OCI-LY1 (cell line): ENCODE results near the gene AFAP1L2.

Experiments used
- H2AFZ ChIP-seq: fragments of 200-600 bp; sonication (generic), shearing (Covaris generic); 2 replicates; pipeline ENCODE4 v1.6.0; 2014; ENCODE audit warnings: antibody characterized with exemption, mild to moderate bottlenecking, low read length
- H3F3A ChIP-seq: fragments of 200-600 bp; sonication (generic), shearing (Covaris generic); 2 replicates; pipeline ENCODE4 v1.6.0; 2014; ENCODE audit warnings: mild to moderate bottlenecking, antibody characterized with exemption, low read length, moderate library complexity; ENCODE audit not compliant: insufficient read depth
- H3K27ac ChIP-seq: fragments of 200-600 bp; sonication (generic); 2 replicates; pipeline ENCODE4 v1.5.1; 2014; ENCODE audit warnings: low read length, mixed run types, mild to moderate bottlenecking, low read depth; ENCODE audit not compliant: poor library complexity, severe bottlenecking
- H3K27me3 ChIP-seq: fragments of 200-600 bp; sonication (generic); 2 replicates; pipeline ENCODE4 v1.6.0; 2014; ENCODE audit warnings: antibody characterized with exemption, mild to moderate bottlenecking, low read length, moderate library complexity; ENCODE audit not compliant: insufficient read depth
- H3K36me3 ChIP-seq: fragments of 200-600 bp; sonication (generic); 2 replicates; pipeline ENCODE4 v1.6.1; 2014; ENCODE audit warnings: mild to moderate bottlenecking, antibody characterized with exemption, low read length, moderate library complexity, mixed read lengths; ENCODE audit not compliant: insufficient read depth
- H3K4me1 ChIP-seq: fragments of 200-600 bp; sonication (generic); 2 replicates; pipeline ENCODE4 v1.5.1; 2014; ENCODE audit warnings: mild to moderate bottlenecking, low read length, moderate library complexity; ENCODE audit not compliant: insufficient read depth, severe bottlenecking
- H3K4me2 ChIP-seq: fragments of 200-600 bp; sonication (generic), shearing (Covaris generic); 2 replicates; pipeline ENCODE4 v1.6.1; 2014; ENCODE audit warnings: low read length
- H3K4me3 ChIP-seq: fragments of 200-600 bp; sonication (generic); 2 replicates; pipeline ENCODE4 v1.5.1; 2014; ENCODE audit warnings: low read length, low read depth, mild to moderate bottlenecking, mixed read lengths; ENCODE audit not compliant: poor library complexity, severe bottlenecking
- H3K79me2 ChIP-seq: fragments of 200-600 bp; shearing (Covaris generic); 2 replicates; pipeline ENCODE4 v1.6.1; 2016; ENCODE audit warnings: mixed run types, low read length, mixed read lengths; ENCODE audit not compliant: insufficient read depth
- H3K9ac ChIP-seq: fragments of 200-600 bp; sonication (generic), shearing (Covaris generic); 2 replicates; pipeline ENCODE4 v1.6.1; 2014; ENCODE audit warnings: mild to moderate bottlenecking, low read length, mixed read lengths
- H3K9me2 ChIP-seq: fragments of 200-600 bp; sonication (generic), shearing (Covaris generic); 2 replicates; pipeline ENCODE4 v1.6.1; 2014; ENCODE audit warnings: low read depth, mild to moderate bottlenecking, low read length, mixed read lengths
- H3K9me3 ChIP-seq: fragments of 200-600 bp; shearing (Covaris generic); 2 replicates; pipeline ENCODE4 v1.6.1; 2014; ENCODE audit warnings: low read length, mixed read lengths
- H4K20me1 ChIP-seq: fragments of 200-600 bp; sonication (generic), shearing (Covaris generic); 2 replicates; pipeline ENCODE4 v1.6.0; 2016; ENCODE audit warnings: mild to moderate bottlenecking, low read length; ENCODE audit not compliant: insufficient read depth
- CTCF ChIP-seq: fragments of 200-600 bp; sonication (generic), shearing (Covaris generic); IDR thresholded peaks from 2 replicates; pipeline ENCODE4 v1.5.1; 2017; ENCODE audit warnings: mild to moderate bottlenecking, antibody characterized with exemption, low read length, moderate library complexity, mixed read lengths
- EZH2 ChIP-seq: fragments of 200-600 bp; sonication (generic), shearing (Covaris generic); IDR thresholded peaks from 2 replicates; pipeline ENCODE4 v1.8.0; 2017; ENCODE audit warnings: borderline replicate concordance, mixed run types, mild to moderate bottlenecking, antibody characterized with exemption, low read length, moderate library complexity, mixed read lengths

The AFAP1L2 gene

GRCh38 chr10:114279289-114279688 lies 125.0 kb downstream of the AFAP1L2 start:
- no peaks in the 10 kb centered on the region for H3K79me2 ChIP-seq
- H2AFZ ChIP-seq: no peak overlapping the region
- H3K9me2 ChIP-seq: no peaks in the 10 kb centered on the region
- H3F3A ChIP-seq: no peaks in the 10 kb centered on the region
- H3K9ac ChIP-seq: no peak overlapping the region
- no peaks in the 10 kb centered on the region; the same call in 1 of the 2 replicates for H3K27me3 ChIP-seq
- H3K4me3 ChIP-seq: no peak overlapping the region
- H3K36me3 ChIP-seq: no peaks in the 10 kb centered on the region
- no peak overlapping the region for H3K27ac ChIP-seq
- no peaks in the 10 kb centered on the region for H3K9me3 ChIP-seq
- TF ChIP-seq CTCF (no peak), EZH2 (no peak)
- H3K4me2 ChIP-seq: no peak overlapping the region
- no peaks in the 10 kb centered on the region for H3K4me1 ChIP-seq
- H4K20me1 ChIP-seq: no peaks in the 10 kb centered on the region

GRCh38 chr10:114278884-114279191 lies 125.5 kb downstream of the AFAP1L2 start:
- Histone ChIP-seq H3K27ac (no peak overlapping the region), H3K9me2 (no peaks in the 10 kb centered on the region), H3K4me2 (no peak overlapping the region), H3K4me3 (no peak overlapping the region), H3K4me1 (no peaks in the 10 kb centered on the region), H3K79me2 (no peaks in the 10 kb centered on the region), H3K36me3 (no peaks in the 10 kb centered on the region), H3K9ac (no peak overlapping the region), H3K27me3 (no peaks in the 10 kb centered on the region; the same call in 1 of the 2 replicates), H3F3A (no peaks in the 10 kb centered on the region), H4K20me1 (no peaks in the 10 kb centered on the region), H3K9me3 (no peaks in the 10 kb centered on the region), H2AFZ (no peak overlapping the region)
- TF ChIP-seq EZH2 (no peak), CTCF (no peak)

GRCh38 chr10:114278140-114278883 lies 126.0 kb downstream of the AFAP1L2 start:
- no peaks in the 10 kb centered on the region for H3K9me2 ChIP-seq
- TF ChIP-seq EZH2: no peak
- no peak for TF ChIP-seq CTCF

More at GRCh38 chr10:114278140-114278883, 126.0 kb downstream of the AFAP1L2 start:
- Histone ChIP-seq H3K36me3 (no peaks in the 10 kb centered on the region), H4K20me1 (no peaks in the 10 kb centered on the region), H3K79me2 (no peaks in the 10 kb centered on the region), H3K4me3 (no peak overlapping the region), H3K4me2 (no peak overlapping the region), H3F3A (no peaks in the 10 kb centered on the region), H3K9me3 (no peaks in the 10 kb centered on the region), H3K9ac (no peak overlapping the region), H3K4me1 (no peaks in the 10 kb centered on the region), H2AFZ (no peak overlapping the region), H3K27me3 (no peaks in the 10 kb centered on the region; the same call in 1 of the 2 replicates), H3K27ac (no peak overlapping the region)
